ENCODE results near the gene SPATA31C2. TPM values are rescaled to one million over a fixed set of nuclear protein-coding genes. Genes with fewer than 3 reads are reported as not detected.

Gene SPATA31C2
- total RNA-seq, 4 donors from 2014 or later = not detected

GRCh38 chr9:88174324-88174723 is 36.0 kb upstream of the SPATA31C2 start:
- Histone ChIP-seq H3K4me1 (no peaks in the 10 kb centered on the region), H3K27me3 (no peaks in the 10 kb centered on the region), H3K9me3 (no peaks in the 10 kb centered on the region), H3K27ac (no peak overlapping the region), H3K4me3 (no peak overlapping the region), H3K36me3 (no peaks in the 10 kb centered on the region)
- no peak for TF ChIP-seq POLR2AphosphoS5 (IDR thresholded peaks at IDR 0.05)
- TF ChIP-seq, protein P1, sequence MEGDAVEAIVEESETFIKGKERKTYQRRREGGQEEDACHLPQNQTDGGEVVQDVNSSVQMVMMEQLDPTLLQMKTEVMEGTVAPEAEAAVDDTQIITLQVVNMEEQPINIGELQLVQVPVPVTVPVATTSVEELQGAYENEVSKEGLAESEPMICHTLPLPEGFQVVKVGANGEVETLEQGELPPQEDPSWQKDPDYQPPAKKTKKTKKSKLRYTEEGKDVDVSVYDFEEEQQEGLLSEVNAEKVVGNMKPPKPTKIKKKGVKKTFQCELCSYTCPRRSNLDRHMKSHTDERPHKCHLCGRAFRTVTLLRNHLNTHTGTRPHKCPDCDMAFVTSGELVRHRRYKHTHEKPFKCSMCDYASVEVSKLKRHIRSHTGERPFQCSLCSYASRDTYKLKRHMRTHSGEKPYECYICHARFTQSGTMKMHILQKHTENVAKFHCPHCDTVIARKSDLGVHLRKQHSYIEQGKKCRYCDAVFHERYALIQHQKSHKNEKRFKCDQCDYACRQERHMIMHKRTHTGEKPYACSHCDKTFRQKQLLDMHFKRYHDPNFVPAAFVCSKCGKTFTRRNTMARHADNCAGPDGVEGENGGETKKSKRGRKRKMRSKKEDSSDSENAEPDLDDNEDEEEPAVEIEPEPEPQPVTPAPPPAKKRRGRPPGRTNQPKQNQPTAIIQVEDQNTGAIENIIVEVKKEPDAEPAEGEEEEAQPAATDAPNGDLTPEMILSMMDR (IDR thresholded peaks at IDR 0.05) = no peak
- 42 to 56% methylated on average over 4 of the region's 4 CpGs for WGBS, 2 donors (ENCODE audit: low coverage in 1 of 2)
- ATAC-seq = no peak

- Histone ChIP-seq H3K4me1 (no peaks in the 10 kb centered on the region), H3K27me3 (no peaks in the 10 kb centered on the region), H3K9me3 (no peaks in the 10 kb centered on the region), H3K4me3 (no peak overlapping the region), H3K27ac (no peak overlapping the region), H3K36me3 (no peaks in the 10 kb centered on the region)
- WGBS, 2 donors (ENCODE audit: low coverage in 1 of 2) = 64 to 69% methylated on average over 7 to 10 of the region's 10 CpGs
- TF ChIP-seq EP300 (IDR thresholded peaks at IDR 0.05) (no peak), POLR2AphosphoS5 (IDR thresholded peaks at IDR 0.05) (no peak), POLR2A (IDR thresholded peaks at IDR 0.05) (no peak)
- TF ChIP-seq, protein P1 (IDR thresholded peaks at IDR 0.05) = peak in 3 of 4 experiments; percentile 39 to 60 (median 51)
- ATAC-seq = no peak
Measured at GRCh38 chr9:88173378-88173999, 35.2 kb upstream of the SPATA31C2 start.

DNA sequence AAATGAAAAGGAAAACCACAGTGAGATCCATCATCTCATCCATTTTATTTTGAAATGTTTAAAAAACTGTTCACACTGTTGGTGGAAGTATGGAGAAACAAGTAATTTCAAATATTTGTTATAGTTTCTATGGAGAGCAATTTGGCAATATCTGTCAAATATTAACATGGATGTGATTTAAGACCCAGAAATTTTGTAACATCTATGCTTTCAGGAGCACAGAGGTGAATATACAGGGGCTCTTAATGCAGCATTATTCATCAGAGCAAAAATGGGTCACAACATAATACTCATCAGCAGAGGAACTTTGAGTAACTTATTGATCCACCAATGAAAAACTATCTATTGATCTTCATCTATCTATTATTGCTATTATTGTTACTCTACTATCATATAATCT is 31.4 kb upstream of the SPATA31C2 start:
- TF ChIP-seq EP300 (IDR thresholded peaks at IDR 0.05) (no peak), POLR2A (IDR thresholded peaks at IDR 0.05) (no peak), POLR2AphosphoS5 (IDR thresholded peaks at IDR 0.05) (no peak)
- TF ChIP-seq, protein P1 (IDR thresholded peaks at IDR 0.05) = no peak
- peaks cover 0 to 5% (median 0%) of the 10 kb centered on the region in 3 donors for H3K9me3 ChIP-seq
- no peak for ATAC-seq
- H3K4me3 ChIP-seq = no peak overlapping the region
- no peaks in the 10 kb centered on the region for H3K27me3 ChIP-seq
- H3K36me3 ChIP-seq = no peaks in the 10 kb centered on the region
- H3K4me1 ChIP-seq = no peaks in the 10 kb centered on the region
- no peak overlapping the region for H3K27ac ChIP-seq

GRCh38 chr9:88168564-88168963 is 30.3 kb upstream of the SPATA31C2 start:
- no peak overlapping the region for H3K27ac ChIP-seq
- ATAC-seq = no peak
- no peaks in the 10 kb centered on the region for H3K36me3 ChIP-seq
- H3K4me3 ChIP-seq = no peak overlapping the region
- peaks cover 0 to 5% (median 0%) of the 10 kb centered on the region in 3 donors for H3K9me3 ChIP-seq
- 80 to 100% methylated on average over 1 to 3 of the region's 3 CpGs for WGBS, 2 donors (ENCODE audit: low coverage in 1 of 2)
- TF ChIP-seq EP300 (IDR thresholded peaks at IDR 0.05) (no peak), POLR2A (IDR thresholded peaks at IDR 0.05) (no peak), POLR2AphosphoS5 (IDR thresholded peaks at IDR 0.05) (no peak)
- H3K4me1 ChIP-seq = no peaks in the 10 kb centered on the region
- no peaks in the 10 kb centered on the region for H3K27me3 ChIP-seq

- Histone ChIP-seq H3K4me3 (no peak overlapping the region), H3K36me3 (no peaks in the 10 kb centered on the region), H3K27me3 (no peaks in the 10 kb centered on the region), H3K27ac (no peak overlapping the region), H3K4me1 (no peaks in the 10 kb centered on the region), H3K9me3 (peaks cover 0 to 13% (median 0%) of the 10 kb centered on the region in 3 donors)
- no peak for TF ChIP-seq POLR2AphosphoS5 (IDR thresholded peaks at IDR 0.05)
- TF ChIP-seq, protein P1 (IDR thresholded peaks at IDR 0.05) = no peak
- no peak for TF ChIP-seq EP300 (IDR thresholded peaks at IDR 0.05)
- TF ChIP-seq POLR2A (IDR thresholded peaks at IDR 0.05) = no peak
- 82 to 88% methylated on average over 1 of the region's 1 CpG for WGBS, 2 donors (ENCODE audit: low coverage in 1 of 2)
- no peak for ATAC-seq
Measured at GRCh38 chr9:88166660-88167059, 28.4 kb upstream of the SPATA31C2 start.
